Posterior cingulate gyrus (tissue), 11 donors: Measurements from ENCODE around the gene BCAR1.
"Not testable (repeated sequence)": the region's sequence is repeated elsewhere in the genome, so short reads cannot be mapped to it uniquely, and the experiment has no call there.

Experiments used
- DNase-seq, 10 donors: peaks; one replicate each; pipeline versions ENCODE4 v3.0.0 to v3.0.0-alpha.2; 2020 to 2021; ENCODE audit warnings: mixed read lengths in 3 of 10
- intact Hi-C: fragments of 100-400 bp; cut with DNase I; formaldehyde crosslinking; loops from one replicate; pipeline ENCODE4 v1.15.1; 2023

The BCAR1 gene

GRCh38 chr16:75228143-75228976 is 23.1 kb downstream of the BCAR1 start:
- intact Hi-C loops, result no loop called here

GRCh38 chr16:75227361-75228142 is 23.9 kb downstream of the BCAR1 start:
- DNase-seq, result no peak
- intact Hi-C loops, result no loop called here

More at GRCh38 chr16:75228143-75228976, 23.1 kb downstream of the BCAR1 start:
- no peak for DNase-seq

GRCh38 chr16:75226550-75227360 is 24.7 kb downstream of the BCAR1 start:
- DNase-seq, result no peak
- intact Hi-C loops, result no loop called here

GRCh38 chr16:75225678-75226515 is 25.5 kb downstream of the BCAR1 start:
- intact Hi-C loops, result loop anchor here (2.0 kb wide), 1 partner anchor 19 kb away; the partner anchor contains the start of gene CTRB2
- DNase-seq, result no peak

DNA sequence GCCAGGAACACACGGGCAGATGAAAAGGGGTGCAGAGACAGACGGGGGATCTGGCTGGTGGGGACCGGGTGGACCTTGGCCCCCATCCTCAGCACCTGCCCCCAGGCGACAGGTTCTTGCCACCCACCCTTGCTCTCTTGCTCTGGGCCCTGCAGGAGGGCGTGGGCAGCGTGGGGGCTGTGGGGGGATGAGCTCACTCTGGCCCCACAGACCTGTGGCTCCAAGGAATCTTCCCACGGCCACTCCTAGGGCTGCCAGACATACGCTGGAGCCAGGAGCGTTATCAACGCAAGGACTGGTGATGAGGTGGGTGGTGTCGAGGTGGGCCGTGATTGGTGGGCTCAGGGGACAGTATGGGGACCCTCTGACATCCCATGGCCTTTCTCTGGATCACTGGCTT is 26.3 kb downstream of the BCAR1 start:
- intact Hi-C loops, result loop anchor here (2.0 kb wide), 1 partner anchor 18 kb away; the partner anchor contains the start of gene CTRB2
- no peak for DNase-seq

DNA sequence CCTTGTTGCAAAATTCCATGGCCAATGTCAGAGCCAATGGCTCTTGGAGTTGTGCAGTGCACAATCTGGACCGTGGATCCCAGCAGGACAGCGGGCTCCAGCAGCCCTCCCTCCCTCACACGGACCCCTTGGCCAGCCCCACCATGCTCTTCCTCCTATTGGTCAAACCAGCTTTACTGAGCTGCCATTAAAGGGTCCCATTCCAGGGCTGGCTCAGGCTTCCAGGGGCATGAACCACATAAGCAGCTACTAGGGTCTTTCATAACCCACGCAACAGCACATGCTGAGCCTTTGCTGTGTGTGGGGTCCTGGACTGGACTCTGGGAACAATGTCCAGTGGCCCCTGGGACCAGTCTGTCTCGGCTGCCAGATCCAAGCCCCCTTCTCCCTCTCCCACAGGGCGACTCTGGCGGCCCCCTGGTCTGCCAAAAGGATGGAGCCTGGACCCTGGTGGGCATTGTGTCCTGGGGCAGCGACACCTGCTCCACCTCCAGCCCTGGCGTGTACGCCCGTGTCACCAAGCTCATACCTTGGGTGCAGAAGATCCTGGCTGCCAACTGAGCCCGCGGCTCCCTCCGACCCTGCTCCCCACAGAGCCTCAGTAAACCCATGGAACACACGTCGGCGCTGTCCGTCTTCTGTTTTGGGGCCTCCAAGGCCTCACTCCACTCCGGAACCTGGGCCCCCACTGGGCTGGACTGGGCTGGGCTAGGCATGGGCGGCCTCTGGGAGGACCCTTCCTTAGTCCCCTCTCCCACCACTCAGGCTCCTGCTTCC is 26.9 kb downstream of the BCAR1 start:
- DNase-seq, result no peak
- intact Hi-C loops, result loop anchor here (2.0 kb wide), 1 partner anchor 18 kb away; the partner anchor contains the start of gene CTRB2

DNA sequence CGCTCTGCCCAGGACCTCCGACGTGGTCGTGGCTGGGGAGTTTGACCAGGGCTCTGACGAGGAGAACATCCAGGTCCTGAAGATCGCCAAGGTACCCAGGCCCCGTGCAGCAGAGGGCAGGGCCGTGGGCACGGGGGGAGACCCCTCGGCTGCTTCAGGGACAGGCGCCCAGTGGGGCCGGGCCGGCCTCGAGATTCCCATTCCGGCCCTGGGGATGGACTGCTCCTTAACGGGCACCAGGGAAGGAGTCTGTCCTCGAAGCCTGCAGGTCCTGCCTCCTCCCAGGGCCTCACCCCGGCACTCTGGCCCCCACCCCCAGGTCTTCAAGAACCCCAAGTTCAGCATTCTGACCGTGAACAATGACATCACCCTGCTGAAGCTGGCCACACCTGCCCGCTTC is 28.3 kb downstream of the BCAR1 start:
- intact Hi-C loops, DNase-seq: not testable (repeated sequence)

DNA sequence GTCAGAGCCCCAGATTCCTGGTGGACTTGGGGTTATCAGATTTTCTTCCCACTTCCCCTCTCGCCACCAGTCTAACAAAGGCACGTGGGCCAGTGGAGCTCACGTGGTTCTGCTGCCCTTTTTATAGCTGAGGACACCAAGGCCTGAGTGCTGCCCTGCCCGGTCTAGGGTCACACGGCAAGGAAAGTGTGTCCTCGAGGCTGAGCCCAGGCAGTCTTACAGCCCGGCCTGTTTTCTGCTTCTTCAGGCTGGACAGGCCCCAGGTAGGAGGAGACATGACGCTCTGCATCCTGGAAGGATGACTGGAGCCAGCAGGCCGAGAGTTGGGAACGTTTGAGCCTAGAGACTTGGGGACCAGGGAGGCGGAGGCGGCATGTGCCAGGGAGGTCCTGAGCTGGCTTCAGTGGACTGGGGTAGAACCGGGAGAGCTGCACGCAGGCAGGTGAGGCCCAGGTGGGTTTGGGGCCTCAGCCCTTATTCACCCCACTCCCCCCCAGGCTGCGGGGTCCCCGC is 29.1 kb downstream of the BCAR1 start:
- no peak for DNase-seq
- intact Hi-C loops, result no loop called here

GRCh38 chr16:75219838-75220237 is 31.6 kb downstream of the BCAR1 start:
- intact Hi-C loops, result no loop called here
- no peak for DNase-seq

DNA sequence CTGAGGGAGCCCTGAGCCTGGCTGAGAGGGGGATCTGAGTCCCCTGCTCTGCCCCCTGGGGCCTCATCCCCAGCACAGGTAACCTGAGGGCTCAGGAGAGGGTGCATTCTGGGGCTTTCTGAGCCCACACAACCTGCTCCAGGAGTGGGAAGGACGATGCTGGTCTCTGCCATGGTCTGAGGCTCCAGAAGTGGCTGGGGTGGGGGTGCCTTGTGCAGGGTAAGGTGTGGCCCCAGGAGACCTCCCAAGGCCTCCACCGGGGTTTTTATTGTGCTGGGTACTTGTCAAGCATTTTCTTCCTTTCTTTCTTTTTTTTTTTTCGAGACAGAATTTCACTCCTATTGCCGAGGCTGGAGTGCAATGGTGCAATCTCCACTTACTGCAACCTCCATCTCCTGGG is 32.3 kb downstream of the BCAR1 start:
- intact Hi-C loops, result no loop called here
- no peak for DNase-seq

GRCh38 chr16:75218256-75219076 is 33.0 kb downstream of the BCAR1 start, which contains the start of gene CTRB1:
TSS of gene CTRB1 (plus strand) at chr16:75218988. CDS start at chr16:75219008, 20 bp downstream.
- peak in 7 of 10 donors; percentile 31 to 93 (median 60) for DNase-seq
- intact Hi-C loops, result no loop called here

- intact Hi-C loops, result no loop called here
- no peak for DNase-seq
Observed at GRCh38 chr16:75217389-75217851, 34.0 kb downstream of the BCAR1 start.

DNA sequence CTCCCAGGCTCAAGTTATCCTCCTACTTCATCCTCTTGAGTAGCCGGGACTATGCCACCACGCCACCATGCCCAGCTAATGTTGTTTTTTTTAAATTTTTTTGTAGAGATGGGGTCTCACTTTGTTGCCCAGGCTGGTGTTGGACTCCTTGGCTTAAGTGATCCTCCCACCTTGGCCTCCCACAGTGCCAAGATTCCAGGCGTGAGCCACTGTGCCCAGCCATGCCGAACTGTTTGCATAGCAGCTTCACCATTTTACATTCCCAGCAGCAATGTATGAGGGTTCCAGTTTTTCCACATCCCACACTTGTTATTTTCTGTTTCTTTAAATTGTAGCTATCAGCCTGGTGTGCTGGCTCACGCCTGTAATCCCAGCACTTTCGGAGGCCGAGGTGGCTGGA is 34.8 kb downstream of the BCAR1 start:
- intact Hi-C loops, result no loop called here
- DNase-seq, result no peak

DNA sequence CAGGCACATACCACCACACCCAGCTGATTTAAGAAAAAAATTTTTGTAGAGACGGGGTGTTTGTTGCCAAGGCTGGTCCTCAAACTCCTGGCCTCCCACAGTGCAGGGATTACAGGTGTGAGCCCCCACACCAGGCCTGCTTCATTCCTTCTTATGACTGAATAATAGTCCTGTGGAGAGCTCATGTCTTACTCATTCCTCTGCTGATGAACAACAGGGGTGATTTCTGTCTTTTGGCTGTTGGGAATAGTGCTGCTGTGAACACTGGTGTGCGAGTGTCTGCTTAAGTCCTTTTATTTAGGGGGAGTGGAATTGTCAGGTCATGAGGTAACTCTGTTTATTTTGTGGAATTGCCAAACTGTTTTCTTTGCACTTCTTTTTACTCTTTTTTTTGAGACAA is 35.3 kb downstream of the BCAR1 start:
- no peak for DNase-seq
- intact Hi-C loops, result no loop called here

DNA sequence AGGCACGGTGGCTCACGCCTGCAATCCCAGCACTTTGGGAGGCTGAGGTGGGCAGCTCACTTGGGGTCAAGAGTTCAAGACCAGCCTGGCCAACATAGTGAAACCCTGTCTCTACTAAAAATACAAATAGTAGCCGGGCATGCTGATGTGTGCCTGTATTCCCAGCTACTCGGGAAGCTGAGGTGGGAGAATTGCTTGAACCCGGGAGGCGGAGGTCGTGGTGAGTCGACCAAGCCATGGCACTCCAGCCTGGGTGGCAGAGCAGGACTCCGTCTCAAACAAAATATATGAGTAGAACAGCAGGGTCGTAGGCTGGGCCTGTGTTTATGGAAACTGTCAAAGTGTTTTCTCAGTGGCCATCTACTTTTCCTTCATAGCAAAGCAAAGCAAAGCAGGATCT is 40.1 kb downstream of the BCAR1 start:
- intact Hi-C loops, result not testable (repeated sequence)
- DNase-seq, result peak in 3 of 10 donors; percentile 18 to 60 (median 56)

DNA sequence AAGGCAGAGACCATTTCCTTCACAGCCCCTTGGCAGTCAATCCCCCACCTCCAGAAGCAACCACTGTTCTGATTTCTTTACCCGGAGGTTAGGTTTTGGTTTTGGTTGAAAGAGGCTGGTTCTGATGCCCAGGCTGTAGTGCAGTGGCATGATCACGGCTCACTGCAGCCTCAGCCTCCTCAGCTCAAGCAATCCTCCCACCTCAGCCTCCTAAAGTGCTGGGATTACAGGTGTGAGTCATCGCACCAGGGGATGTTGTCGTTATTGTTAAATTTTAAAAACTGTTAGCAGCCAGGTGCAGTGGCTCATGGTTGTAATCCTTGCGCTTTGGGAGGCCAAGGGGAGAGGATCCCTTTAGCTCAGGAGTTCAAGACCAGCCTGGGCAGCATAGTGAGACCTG is 41.5 kb downstream of the BCAR1 start:
- intact Hi-C loops, result no loop called here
- peak in 2 of 10 donors; percentile 11 to 30 for DNase-seq

GRCh38 chr16:75209514-75209913 is 41.9 kb downstream of the BCAR1 start:
- DNase-seq, result peak in 2 of 10 donors; percentile 33 to 51
- intact Hi-C loops, result not testable (repeated sequence)
